ENCODE results near the gene PTCD2. TPM values are rescaled to one million over a fixed set of nuclear protein-coding genes. Genes with fewer than 3 reads are reported as not detected.

The PTCD2 gene
- total and polyA plus RNA-seq, 2 of the 8 experiments (the other 6 are each of a cell fraction or from before 2014, with no cell fraction given): 7.3 to 15.4 TPM

- Histone ChIP-seq H2BK120ac (replicated peaks; ENCODE audit: low read depth, low read length) (no peak overlapping the region), H3K4me1 (replicated peaks in 1 of 4; ENCODE audit: control insufficient read depth in 3 of 4, insufficient read depth in 4 of 4, low read length in 3 of 4) (peaks cover 0 to 3% (median 0%) of the 10 kb centered on the region in 4 experiments; a peak in 1 of 7 replicates), H3K23ac (ENCODE audit: insufficient read length) (no peak overlapping the region), H2AK5ac (ENCODE audit: low read depth, low read length) (no peak overlapping the region), H3K27ac (ENCODE audit: low read depth, low read length) (no peak overlapping the region), H4K91ac (replicated peaks; ENCODE audit: insufficient read length, low read length) (no peak overlapping the region), H4K8ac (ENCODE audit: extremely low read depth, insufficient read depth, low read length) (no peak overlapping the region), H3K79me2 (ENCODE audit: control insufficient read depth in 1 of 2, insufficient read depth in 2 of 2, low read length in 2 of 2) (no peaks in the 10 kb centered on the region), H4K5ac (ENCODE audit: insufficient read length, low read depth, low read length) (no peak overlapping the region), H4K20me1 (replicated peaks in 1 of 2; ENCODE audit: control insufficient read depth in 1 of 2, insufficient read depth in 2 of 2, low read length in 2 of 2) (no peaks in the 10 kb centered on the region), H3K9me3 (ENCODE audit: insufficient read depth in 2 of 2, low read depth in 1 of 2, low read length in 1 of 2) (no peaks in the 10 kb centered on the region), H3K4me2 (ENCODE audit: insufficient read depth in 1 of 2, low read depth in 2 of 2, low read length in 2 of 2) (no peak overlapping the region), H3K18ac (ENCODE audit: extremely low read depth, low read length) (no peak overlapping the region), H3K79me1 (ENCODE audit: low read depth, low read length) (no peaks in the 10 kb centered on the region), H3K4me3 (ENCODE audit: extremely low read depth in 1 of 4, insufficient read depth in 2 of 4, low read depth in 3 of 4, low read length in 4 of 4) (no peak overlapping the region), H3K56ac (replicated peaks; ENCODE audit: insufficient read length, low read depth, low read length) (no peak overlapping the region), H2BK15ac (ENCODE audit: low read length) (no peak overlapping the region), H3K9ac (replicated peaks in 1 of 4; ENCODE audit: extremely low read depth in 1 of 4, low read depth in 3 of 4, low read length in 3 of 4) (no peak overlapping the region), H2BK12ac (ENCODE audit: low read depth, low read length) (no peak overlapping the region), H2BK20ac (ENCODE audit: low read length) (no peak overlapping the region), H3K4ac (replicated peaks; ENCODE audit: insufficient read length, low read depth, low read length) (no peak overlapping the region), H3K36me3 (ENCODE audit: control insufficient read depth in 2 of 4, insufficient read depth in 4 of 4, low read length in 3 of 4) (peaks cover 0 to 5% (median 2%) of the 10 kb centered on the region in 4 experiments; a peak in 5 of 8 replicates), H3K14ac (ENCODE audit: insufficient read length) (no peak overlapping the region), H2AFZ (ENCODE audit: low read length) (no peak overlapping the region), H2BK5ac (ENCODE audit: low read depth, low read length) (no peak overlapping the region), H3K27me3 (replicated peaks in 1 of 4; ENCODE audit: control insufficient read depth in 3 of 4, extremely low read depth in 1 of 4, insufficient read depth in 3 of 4, low read length in 3 of 4) (no peaks in the 10 kb centered on the region), H3K23me2 (ENCODE audit: low read depth, low read length) (no peaks in the 10 kb centered on the region)
- ChIA-PET POLR2A (ENCODE audit: partially characterized antibody) (no interaction called here), CTCF (ENCODE audit: partially characterized antibody) (no interaction called here)
- DNase-seq (ENCODE audit: low read depth in 1 of 2, low spot score in 2 of 2) (no peak), FAIRE-seq (no peak)
- TF ChIP-seq E2F6 (IDR thresholded peaks at IDR 0.05): no peak
- no peak for TF ChIP-seq POLR2AphosphoS5 (IDR thresholded peaks at IDR 0.05; ENCODE audit: low read depth, low read length)
- TF ChIP-seq CHD1 (IDR thresholded peaks at IDR 0.05; ENCODE audit: low read depth, low read length): no peak
- TF ChIP-seq YY1 (IDR thresholded peaks at IDR 0.05; ENCODE audit: low read depth, low read length): no peak
- TF ChIP-seq CBX5 (IDR thresholded peaks at IDR 0.05; ENCODE audit: low read depth, low read length): no peak
- no peak for TF ChIP-seq PHF8 (conservative IDR thresholded peaks at IDR 0.05; ENCODE audit: low read depth, low read length)
- no peak for TF ChIP-seq JUN (IDR thresholded peaks at IDR 0.05; ENCODE audit: low read depth, low read length)
- WGBS, 2 experiments (ENCODE audit: extremely low coverage in 1 of 2, insufficient coverage in 1 of 2, insufficient read length in 1 of 2, insufficient replicate concordance in 2 of 2, low coverage in 1 of 2, low lambda C conversion rate in 2 of 2, missing lambda C conversion rate in 1 of 2): 90% methylated on average over 2 of the region's 2 CpGs; no CpG with 5 or more reads in 1 of the 2 experiments
Observed at GRCh38 chr5:72346398-72346797, 26.2 kb downstream of the PTCD2 start.

Measured in H1 (cell line).